HFFc6 (cell line): ENCODE data around the gene GOLT1B. TPM values are rescaled to one million over a fixed set of nuclear protein-coding genes. Genes with fewer than 3 reads are reported as not detected.
A peak's percentile ranks its signal among the peaks of the same experiment; 100 is the strongest.

Experiments
- DNase-seq: peaks from one replicate; pipeline ENCODE4 v3.0.0-alpha.2; 2018
- H3K27ac Mint-ChIP-seq: 2 replicates; pipeline ENCODE4 v1.8.0; 2020; ENCODE audit warnings: mild to moderate bottlenecking, mixed read lengths
- H3K27me3 Mint-ChIP-seq: 2 replicates; pipeline ENCODE4 v1.8.0; 2021; ENCODE audit warnings: mild to moderate bottlenecking, moderate library complexity, mixed read lengths; ENCODE audit not compliant: insufficient read depth
- H3K36me3 Mint-ChIP-seq: 2 replicates; pipeline ENCODE4 v1.8.0; 2021; ENCODE audit warnings: low read depth, mixed read lengths
- H3K4me1 Mint-ChIP-seq: 2 replicates; pipeline ENCODE4 v1.8.0; 2020; ENCODE audit warnings: low read depth, mixed read lengths
- H3K4me3 Mint-ChIP-seq: 2 replicates; pipeline ENCODE4 v1.8.0; 2020; ENCODE audit warnings: mild to moderate bottlenecking, moderate library complexity, mixed read lengths
- H3K9me3 Mint-ChIP-seq: 2 replicates; pipeline ENCODE4 v1.8.0; 2020; ENCODE audit warnings: mild to moderate bottlenecking, mixed read lengths
- total RNA-seq, 6 experiments: library from RNA; stranded (reverse); fragmentation: NEBNext Ultra II Directional; extraction: Animal tissue kit (Norgen Biotek cat#: 25700); gene quantifications; 2 replicates in 1 of 6; 3 replicates in 5 of 6; pipeline ENCODE4 v1.2.3, GENCODE V29; 2021
- TF ChIP-seq, protein P1 (sequence below): fragments of 200-600 bp; sonication (generic); IDR thresholded peaks from 2 replicates; pipeline ENCODE4 v1.5.0; 2021; ENCODE audit warnings: antibody characterized with exemption, mild to moderate bottlenecking

GOLT1B gene
- total RNA-seq, 6 experiments from 2014 or later = 78.8 to 115 (median 98.1) TPM

DNA sequence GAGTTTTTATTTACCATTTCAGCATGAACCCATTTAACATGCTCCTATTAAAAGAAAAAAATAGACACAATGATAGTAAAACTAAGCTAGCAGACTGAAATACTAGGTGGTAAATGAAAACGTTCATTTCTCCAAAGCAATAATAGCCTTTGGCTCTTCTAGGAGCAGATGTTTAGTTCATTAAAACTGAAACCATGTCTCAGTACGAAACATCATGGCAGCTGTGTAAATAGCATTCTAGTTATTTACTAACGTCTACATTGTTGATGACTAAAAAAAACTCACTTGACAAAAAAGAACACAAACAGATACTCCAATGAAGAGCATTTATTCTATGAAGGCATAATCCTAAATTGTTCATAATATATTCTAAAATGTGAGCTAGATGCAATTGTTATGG is 18.1 kb upstream of the GOLT1B start:
- Mint-ChIP-seq H3K9me3 (no peaks in the 10 kb centered on the region), H3K4me3 (no peak overlapping the region), H3K27me3 (no peaks in the 10 kb centered on the region), H3K36me3 (peaks cover 3% of the 10 kb centered on the region), H3K27ac (no peak overlapping the region), H3K4me1 (no peaks in the 10 kb centered on the region)
- TF ChIP-seq, protein P1, sequence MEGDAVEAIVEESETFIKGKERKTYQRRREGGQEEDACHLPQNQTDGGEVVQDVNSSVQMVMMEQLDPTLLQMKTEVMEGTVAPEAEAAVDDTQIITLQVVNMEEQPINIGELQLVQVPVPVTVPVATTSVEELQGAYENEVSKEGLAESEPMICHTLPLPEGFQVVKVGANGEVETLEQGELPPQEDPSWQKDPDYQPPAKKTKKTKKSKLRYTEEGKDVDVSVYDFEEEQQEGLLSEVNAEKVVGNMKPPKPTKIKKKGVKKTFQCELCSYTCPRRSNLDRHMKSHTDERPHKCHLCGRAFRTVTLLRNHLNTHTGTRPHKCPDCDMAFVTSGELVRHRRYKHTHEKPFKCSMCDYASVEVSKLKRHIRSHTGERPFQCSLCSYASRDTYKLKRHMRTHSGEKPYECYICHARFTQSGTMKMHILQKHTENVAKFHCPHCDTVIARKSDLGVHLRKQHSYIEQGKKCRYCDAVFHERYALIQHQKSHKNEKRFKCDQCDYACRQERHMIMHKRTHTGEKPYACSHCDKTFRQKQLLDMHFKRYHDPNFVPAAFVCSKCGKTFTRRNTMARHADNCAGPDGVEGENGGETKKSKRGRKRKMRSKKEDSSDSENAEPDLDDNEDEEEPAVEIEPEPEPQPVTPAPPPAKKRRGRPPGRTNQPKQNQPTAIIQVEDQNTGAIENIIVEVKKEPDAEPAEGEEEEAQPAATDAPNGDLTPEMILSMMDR = no peak
- no peak for DNase-seq

DNA sequence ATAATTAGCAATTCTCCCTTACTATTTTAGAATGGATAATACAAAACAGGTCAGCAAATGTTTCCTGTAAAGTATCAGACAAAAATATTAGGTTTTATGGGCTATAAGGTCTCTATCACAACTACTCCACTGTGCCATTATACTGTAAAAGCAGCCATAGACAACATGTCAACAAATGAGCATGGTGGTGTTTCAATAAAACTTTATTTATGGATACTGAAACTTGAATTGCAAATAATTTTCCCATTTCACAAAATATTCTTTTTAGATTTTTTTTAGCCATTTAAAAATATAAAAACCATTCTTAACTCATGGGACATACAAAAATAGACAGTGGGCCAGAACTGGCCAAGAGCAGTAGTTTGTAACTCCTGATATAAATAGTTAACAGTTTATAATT is 15.6 kb upstream of the GOLT1B start:
- TF ChIP-seq, protein P1 = no peak
- H3K4me3 Mint-ChIP-seq = no peak overlapping the region
- no peaks in the 10 kb centered on the region for H3K9me3 Mint-ChIP-seq
- H3K36me3 Mint-ChIP-seq = peaks cover 14% of the 10 kb centered on the region
- H3K27ac Mint-ChIP-seq = no peak overlapping the region
- no peaks in the 10 kb centered on the region for H3K4me1 Mint-ChIP-seq
- no peak for DNase-seq
- no peaks in the 10 kb centered on the region for H3K27me3 Mint-ChIP-seq

DNA sequence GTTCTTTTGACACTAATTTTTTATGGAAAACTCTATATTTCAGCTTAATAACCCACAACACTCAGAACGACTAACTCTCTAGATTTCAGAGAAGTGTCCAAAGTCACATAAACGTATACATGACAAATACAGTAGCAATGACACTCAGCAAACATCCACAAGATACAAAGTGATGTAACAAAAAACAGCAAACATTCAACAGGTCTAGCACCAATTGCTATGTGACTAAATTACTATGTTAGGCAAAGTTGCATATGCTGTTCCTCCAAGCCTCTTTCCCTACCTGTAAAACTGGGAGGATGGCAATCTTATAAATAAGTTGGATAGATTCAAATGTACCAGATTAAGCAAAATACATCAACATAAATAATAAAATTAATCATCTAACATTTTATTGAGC is 1.8 kb upstream of the GOLT1B start:
- Mint-ChIP-seq H3K27ac (no peak overlapping the region), H3K36me3 (peaks cover 38% of the 10 kb centered on the region), H3K9me3 (no peaks in the 10 kb centered on the region), H3K27me3 (no peaks in the 10 kb centered on the region), H3K4me1 (peaks cover 22% of the 10 kb centered on the region), H3K4me3 (no peak overlapping the region)
- TF ChIP-seq, protein P1 = no peak
- DNase-seq = no peak

DNA sequence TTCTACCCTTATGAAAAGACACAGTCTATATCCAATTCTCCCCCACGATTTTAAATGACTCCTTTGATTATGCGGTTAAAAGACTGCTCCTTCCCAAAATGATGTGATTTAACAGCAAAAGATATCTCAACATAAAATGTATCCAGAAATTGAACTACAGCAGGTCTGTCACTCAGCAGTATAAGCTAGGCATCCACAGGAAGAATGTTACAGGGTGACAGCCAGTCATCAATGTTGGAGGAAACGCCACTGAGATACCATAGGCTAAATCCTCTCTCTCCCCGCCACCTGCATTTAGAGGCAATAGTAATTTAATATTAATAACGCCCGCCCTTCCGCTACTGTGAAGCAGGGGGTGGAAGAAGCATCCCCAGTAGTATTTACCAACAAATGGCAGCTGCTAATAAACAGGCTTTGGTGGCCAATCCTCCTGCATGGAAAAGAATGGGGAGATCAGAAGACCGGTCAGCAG is 767 bp upstream of the GOLT1B start:
- TF ChIP-seq, protein P1 = no peak
- H3K9me3 Mint-ChIP-seq = no peaks in the 10 kb centered on the region
- no peak overlapping the region for H3K4me3 Mint-ChIP-seq
- peaks cover 30% of the 10 kb centered on the region for H3K4me1 Mint-ChIP-seq
- no peaks in the 10 kb centered on the region for H3K27me3 Mint-ChIP-seq
- H3K36me3 Mint-ChIP-seq = peaks cover 32% of the 10 kb centered on the region
- DNase-seq = no peak
- H3K27ac Mint-ChIP-seq = no peak overlapping the region

DNA sequence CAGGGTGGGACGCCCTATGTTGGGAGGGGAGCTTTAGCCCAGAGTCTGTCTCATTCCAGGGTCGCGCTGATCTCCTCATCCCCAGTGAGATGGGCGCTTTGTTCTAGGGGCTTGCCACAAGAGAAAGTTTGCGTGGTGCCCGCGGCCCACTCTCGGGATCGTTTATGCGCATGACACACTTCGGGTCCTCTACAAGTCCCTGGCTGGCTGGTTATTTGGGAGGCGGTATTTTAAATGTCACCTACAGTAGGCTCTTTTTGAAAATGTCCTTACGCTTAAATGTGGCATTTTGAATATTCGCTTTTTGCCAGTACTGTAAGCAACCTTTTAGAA is 541 bp downstream of the GOLT1B start:
- H3K27me3 Mint-ChIP-seq = no peaks in the 10 kb centered on the region
- no peak overlapping the region for H3K27ac Mint-ChIP-seq
- peak; percentile 23 for DNase-seq
- TF ChIP-seq, protein P1 = no peak
- peaks cover 23% of the 10 kb centered on the region for H3K36me3 Mint-ChIP-seq
- H3K4me3 Mint-ChIP-seq = no peak overlapping the region
- peaks cover 35% of the 10 kb centered on the region for H3K4me1 Mint-ChIP-seq
- no peaks in the 10 kb centered on the region for H3K9me3 Mint-ChIP-seq

DNA sequence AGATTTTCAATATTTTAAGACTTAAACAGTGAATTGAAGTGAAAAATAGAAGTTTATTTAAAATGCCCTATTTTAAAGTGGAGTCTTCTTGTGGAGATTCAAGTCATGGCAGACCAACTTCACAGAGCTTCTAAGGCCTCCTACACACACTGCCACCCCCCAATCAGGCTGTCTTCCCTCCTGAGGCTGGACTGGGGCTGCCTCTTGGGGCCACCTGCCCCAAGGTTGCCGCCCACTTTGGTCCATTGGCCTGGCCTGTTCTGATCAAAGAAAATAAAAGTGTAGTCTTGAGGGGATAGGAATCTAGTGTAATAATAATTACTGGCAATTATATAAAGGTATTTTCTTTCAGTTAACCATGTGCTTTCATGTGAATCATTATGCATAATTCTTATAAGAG is 1.3 kb downstream of the GOLT1B start:
- Mint-ChIP-seq H3K4me3 (no peak overlapping the region), H3K36me3 (peaks cover 16% of the 10 kb centered on the region), H3K27ac (no peak overlapping the region), H3K9me3 (no peaks in the 10 kb centered on the region), H3K27me3 (no peaks in the 10 kb centered on the region), H3K4me1 (peaks cover 35% of the 10 kb centered on the region)
- DNase-seq = no peak
- TF ChIP-seq, protein P1 = no peak
